HuH-7.5 (cell line): Measurements from ENCODE around the gene VAMP1.
"Not testable (repeated sequence)": the region's sequence is repeated elsewhere in the genome, so short reads cannot be mapped to it uniquely, and the experiment has no call there.

Experiments used
- DNase-seq: peaks from one replicate; pipeline ENCODE4 v3.0.0; 2011; ENCODE audit warnings: low spot score

Gene VAMP1

DNA sequence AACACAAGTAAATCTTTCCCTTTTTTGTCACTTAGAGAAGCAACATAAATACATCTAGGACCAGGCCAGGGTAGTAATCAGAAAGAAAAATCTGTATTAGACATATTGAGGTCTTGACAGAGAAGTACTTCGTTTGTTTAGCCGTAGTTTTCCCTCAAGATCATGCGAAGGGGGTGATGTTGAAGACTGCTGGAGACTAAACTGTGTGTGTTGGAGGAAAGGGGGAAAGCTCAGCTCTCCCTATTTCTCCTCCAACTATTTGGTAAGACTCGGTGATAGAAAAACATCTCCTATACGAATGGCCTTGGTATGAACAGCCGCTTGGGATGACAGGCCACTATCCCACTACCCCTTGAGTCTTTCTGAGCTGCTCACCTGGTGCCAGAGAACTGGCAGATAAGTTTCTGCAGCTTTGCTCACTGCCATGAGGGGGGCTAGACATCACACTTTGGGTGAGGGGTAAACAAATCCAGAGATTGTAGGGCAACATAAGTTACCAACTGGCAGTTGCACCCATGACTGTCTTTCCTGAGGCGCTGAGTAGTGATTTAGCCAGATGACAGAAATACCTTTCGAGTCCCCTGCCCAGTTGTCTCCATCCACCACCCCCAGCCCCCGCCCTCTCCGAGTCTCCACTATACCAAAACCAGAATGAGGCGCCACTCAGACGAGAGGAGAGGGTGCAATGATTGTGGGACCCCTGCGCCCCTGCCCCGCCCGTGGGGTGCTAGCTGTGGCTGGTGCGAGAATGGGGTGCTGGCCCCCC, 685 bp downstream of the VAMP1 start:
- DNase-seq, result no peak

DNA sequence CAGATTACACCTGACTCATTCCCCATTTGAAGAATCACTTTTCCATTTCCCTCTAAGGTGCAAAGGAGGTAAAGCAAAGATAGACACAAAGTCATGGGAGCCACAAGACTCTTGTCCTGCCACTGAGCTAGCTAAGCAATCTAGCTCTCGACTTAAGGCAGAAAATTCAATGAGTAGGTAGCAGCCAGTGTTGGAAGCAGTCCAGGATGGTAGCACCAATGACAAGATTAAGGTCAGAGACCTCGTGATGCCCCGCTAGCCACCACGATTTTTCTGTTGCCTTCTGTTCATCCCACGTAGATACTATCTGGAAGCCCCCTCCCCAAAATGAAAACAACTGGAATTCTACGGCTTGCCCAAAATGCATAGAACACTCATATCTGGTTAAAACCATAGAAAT, 1.4 kb downstream of the VAMP1 start:
- DNase-seq, result no peak

DNA sequence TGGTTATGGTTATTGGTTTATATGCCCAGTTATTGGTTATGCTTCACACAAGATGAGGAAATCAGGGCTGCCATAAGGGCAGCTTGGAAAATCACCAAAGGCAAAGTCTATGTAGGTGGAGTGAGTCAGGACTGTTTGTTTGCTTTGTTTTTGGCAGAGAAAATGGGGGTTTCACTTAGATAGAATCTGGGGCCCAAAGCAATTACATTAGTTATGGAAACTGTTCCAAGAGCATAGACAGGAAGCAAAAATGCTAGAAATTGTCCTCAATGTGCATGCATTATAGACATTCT, 2.2 kb downstream of the VAMP1 start:
- no peak for DNase-seq

DNA sequence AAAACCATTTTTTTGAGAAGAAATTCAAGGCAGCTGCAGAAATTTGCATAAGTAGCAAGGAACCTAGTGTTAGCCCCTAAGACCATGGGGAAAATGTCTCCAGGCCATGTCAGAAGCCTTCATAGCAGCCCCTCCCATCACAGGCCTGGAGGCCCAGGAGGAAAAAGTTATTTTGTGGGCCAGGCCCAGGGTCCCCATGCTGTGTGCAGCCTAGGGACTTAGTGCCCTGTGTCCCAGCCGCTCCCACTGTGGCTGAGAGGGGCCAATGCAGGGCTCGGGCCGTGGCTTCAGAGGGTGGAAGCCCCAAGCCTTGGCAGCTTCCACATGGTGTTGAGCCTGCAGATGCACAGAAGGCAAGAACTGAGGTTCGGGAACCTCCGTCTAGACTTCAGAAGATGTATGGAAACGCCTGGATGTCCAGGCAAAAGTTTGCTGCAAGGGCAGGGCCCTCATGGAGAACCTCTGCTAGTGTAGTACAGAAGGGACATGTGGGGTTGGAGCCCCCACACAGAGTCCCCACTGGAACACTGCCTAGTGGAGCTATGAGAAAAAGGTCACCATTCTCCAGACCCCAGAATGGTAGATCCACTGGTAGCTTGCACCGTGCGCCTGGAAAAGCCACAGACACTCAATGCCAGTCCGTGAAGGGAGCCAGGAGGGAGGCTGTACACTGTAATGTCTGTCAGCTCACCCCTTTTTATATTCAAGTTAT, 2.8 kb downstream of the VAMP1 start:
- not testable (repeated sequence) for DNase-seq

DNA sequence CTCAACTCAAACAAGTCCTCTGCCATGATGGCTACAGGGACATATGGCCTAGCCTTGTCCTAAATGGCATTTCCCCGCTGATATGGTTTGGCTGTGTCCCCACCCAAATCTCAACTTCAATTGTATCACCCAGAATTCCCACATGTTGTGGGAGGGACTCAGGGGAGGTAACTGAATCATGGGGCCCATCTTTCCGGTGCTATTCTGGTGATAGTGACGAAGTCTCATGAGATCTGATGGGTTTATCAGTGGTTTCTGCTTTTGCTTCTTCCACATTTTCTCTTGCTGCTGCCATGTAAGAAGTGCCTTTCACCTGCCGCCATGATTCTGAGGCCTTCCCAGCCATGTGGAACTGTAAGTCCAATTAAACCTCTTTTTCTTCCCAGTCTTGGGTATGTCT, 3.7 kb downstream of the VAMP1 start:
- not testable (repeated sequence) for DNase-seq

DNA sequence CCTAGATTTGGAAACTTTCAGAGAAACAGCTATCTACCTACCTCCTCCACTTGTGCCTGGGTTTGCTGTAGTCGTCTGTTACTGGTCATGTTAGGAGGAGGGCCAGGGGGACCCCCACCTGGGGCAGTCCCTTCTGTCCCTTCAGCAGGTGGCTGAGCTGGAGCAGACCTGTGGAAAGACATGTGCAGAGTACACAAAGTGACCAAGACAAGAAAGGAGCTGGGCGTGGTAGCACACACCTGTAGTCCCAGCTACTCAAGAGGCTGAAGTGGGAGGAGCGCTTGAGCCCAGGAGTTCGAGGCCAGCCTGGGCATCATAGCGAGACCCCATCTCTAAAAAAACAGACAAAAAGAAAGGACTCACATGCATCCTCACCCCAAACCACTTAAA, 4.3 kb downstream of the VAMP1 start:
- no peak for DNase-seq

DNA sequence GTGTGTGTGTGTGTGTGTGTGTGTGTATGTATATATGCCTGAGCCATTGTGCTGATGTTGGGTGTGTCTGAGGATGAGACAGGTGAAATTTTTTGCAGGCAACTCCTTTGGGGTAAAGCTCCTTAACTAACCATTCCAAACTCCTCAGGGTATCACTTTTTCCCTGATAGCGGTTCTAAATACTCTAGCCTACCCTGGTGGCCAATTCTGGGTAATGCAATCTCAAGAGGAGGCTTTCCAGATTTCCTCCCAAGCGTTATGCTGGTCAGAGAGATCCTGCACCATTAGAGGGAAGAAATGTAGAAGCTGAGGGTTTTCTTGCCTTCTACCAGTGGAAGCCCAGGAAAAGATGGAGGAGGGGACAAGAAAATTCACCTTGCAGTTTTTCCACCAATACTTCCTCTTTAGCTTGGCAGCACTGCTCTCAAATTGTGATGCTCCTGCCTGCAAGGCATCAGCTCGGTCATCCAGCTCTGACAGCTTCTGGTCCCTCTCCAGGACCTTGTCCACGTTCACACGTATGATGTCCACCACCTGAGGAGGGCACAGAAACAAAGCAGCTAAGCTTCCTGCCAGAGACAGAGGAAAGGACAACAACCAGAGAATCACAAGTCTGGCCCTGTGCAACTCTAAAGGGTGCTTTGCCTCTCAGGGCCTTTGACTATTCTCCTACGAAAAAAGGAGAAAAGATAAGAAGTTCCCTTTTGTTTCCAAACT, 4.9 kb downstream of the VAMP1 start:
- peak; percentile 78 for DNase-seq

DNA sequence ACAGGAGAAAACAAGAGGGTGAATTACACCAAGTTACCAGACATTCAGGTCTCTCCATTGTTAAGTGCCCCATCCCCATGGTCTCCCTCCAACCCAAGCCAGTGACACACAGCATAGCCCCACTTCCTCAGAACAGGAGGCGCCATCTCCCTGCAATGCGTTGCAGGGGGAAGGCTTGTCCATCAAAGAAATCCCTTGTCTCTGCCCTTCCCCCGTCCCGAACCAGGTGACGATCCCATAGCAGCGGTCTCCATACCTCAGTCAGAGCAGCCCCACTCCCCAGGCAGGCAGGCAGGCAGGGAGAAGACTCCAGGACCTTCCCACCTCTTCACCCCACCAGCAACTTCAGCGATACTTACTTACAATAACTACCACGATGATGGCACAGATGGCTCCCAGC, 5.9 kb downstream of the VAMP1 start:
- DNase-seq, result no peak

DNA sequence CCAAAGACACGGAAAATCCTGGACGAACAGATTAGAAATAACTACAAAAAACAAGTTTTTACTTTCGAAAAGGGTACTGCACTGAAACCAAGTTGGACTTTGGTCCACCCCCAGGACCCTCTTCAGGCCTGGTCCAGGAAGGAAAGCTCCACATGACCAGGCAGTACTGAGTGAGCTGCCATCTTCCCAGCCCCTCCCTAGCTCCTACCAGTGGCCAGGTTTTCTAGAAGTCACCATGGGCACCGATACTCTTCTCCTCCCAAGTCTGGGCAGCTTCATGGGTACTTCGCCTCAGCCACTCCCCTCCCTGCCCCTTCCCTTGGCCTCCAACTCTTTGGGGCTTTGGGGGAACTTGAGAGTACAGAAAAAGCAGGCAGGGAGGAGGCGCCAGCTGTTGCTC, 6.6 kb downstream of the VAMP1 start:
- no peak for DNase-seq

DNA sequence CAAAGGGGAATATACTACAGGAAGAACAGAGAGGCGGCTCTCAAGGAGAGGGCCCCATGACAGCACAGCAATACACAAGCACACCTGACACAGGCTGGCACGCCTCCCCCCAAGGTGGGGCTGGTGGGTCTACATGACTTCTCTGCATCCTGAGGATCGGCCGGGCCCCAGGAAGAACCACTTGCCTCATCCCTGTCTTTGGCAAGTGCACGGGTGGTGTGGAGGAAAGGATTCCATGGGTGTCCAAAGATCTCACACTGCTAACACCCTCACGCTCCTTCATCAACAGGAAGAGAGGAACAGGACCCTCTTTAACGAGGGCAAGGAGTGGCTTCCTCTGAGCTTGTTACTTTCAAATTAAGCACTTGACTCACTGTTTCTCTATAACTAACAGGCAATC, 7.3 kb downstream of the VAMP1 start:
- no peak for DNase-seq

DNA sequence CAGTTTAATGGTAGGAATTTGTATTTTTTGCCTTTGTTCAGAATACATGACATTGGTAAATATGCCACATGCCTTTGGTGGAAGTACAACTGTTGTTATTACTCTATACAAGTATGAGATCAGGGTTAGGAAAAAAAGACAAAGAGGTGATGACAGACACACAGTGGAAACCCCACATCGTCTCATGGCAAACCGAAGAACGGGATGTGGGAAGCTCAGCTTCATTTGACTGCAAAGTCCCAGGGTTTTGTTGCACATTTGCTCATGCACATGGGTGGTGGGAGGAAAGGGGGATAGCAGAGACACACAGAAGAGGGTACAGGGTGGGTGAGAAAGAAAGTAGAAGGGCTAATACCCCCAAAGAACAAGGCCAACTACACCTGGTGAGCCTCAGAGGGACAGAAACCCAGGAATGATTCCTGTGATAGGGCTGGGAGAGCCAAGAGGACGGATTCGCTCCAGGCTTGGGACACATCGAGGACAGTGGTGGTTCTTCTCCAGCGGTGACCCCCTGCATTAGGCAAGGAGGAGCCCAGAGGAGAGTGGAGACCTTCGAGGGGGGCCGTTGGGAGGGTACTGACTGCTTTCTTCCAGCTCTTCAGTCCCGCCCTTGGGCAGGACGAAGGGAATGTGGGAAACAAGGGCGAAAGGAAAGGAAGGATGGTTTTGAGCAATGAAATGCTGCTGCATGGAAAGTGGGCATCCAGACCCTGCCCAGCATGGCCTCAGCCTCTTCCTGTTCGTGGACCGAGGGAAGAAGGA, 8.1 kb downstream of the VAMP1 start:
- DNase-seq, result no peak

DNA sequence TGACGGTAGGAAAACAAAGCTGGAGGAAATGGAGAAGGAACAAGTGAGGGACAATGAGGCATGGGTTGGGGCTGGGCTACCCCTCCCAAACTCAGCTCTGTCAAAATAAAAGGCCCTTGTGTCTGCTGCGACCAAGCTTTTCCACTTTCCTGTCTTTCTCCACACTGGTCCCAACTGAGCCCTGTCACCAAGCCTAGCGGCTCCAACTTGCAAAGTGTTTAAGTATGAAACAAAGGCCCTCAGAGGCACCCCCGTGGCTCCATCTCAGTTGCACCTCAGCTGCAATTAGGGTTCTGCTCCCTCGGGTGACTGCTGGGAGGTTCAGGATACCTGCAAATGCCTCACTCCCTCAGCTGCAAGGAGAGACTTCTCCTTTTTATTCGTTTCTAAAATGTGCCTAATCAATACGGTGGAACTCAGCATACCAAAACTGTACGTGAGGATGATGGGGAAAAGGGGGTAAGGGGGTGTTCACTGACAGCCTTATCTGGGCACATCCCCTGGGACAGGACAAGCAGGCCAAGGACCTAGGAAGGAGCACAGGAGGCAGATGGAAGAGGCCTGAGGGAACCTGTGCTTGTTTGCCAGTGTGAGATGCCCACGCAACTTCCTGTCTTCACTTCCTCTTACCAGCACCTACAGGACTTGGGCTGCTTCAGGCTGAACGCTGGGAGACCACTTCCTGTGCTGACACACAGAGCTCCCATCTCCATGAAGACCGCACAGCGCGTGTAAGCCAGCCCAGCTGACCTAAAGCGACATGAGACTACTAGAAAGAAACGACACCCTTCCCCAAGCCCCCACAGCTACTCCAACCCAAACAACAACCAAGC, 8.9 kb downstream of the VAMP1 start:
- DNase-seq, result no peak

DNA sequence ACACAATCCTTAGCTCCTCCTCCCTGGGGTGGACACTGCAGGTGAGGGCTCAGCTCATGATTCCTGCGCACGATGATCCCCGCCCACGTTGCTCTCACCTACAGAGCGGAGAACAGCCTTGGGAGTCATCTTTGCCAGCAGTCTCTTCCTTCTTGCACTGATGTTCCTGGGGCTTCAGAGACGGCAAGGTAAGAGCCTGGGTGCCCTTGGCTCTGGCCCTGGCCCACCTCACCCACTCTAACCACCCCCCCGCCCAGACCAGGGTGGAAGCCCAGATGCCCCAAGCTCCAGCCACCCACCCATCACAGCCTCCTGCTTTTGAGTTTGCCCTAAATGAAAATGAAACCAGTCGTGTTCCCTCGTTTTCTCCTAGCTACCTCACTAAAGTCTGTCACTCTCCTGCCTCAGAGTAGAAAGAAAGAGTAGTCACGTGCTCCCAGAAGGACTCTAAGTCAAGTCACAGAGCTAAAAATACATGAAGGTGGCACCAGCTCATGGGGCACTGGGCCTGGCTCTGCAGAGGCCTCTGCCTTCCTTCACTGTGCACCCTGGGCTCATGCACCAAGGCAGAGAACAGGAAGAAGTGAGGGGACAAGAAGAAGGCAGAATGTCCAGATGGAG, 9.6 kb downstream of the VAMP1 start:
- no peak for DNase-seq

DNA sequence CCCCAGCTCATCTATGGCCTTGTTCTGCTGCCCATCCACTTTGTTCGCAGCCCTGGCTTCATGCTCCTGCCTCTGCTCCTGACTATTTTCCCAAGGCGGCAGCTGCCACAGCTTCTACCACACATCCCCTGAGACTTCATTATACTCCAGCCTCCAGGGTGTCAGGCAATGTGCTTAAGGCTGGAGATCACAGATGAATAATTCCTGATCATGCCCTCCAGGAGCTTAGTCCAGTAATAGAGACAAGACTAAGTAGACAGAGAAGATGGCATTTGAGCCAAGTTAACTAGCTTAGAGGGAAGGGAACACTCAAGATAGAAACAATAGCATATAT, 11.5 kb downstream of the VAMP1 start:
- DNase-seq, result no peak

DNA sequence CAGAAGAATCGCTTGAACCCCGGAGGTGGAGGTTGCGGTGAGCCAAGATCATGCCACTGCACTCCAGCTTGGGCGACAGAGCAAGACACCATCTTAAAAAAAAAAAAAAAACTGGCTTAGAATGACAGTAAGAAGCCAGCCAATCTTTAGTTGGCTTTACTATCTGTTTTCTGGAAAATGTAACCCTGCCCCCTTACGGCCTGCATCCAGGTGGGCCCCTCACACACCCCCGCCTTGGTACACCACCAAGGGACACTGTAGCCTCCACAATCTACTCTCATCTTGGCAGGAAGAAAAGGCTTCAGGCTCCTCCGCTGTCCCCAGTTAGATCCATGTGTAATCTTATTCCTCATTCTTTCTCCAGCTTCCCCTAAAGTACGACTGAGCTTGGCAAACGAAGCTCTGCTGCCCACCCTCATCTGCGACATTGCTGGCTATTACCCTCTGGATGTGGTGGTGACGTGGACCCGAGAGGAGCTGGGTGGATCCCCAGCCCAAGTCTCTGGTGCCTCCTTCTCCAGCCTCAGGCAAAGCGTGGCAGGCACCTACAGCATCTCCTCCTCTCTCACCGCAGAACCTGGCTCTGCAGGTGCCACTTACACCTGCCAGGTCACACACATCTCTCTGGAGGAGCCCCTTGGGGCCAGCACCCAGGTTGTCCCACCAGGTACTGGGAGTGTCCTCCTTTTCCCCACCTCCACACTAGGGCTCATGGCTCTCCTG, 12.0 kb downstream of the VAMP1 start:
- DNase-seq, result no peak

DNA sequence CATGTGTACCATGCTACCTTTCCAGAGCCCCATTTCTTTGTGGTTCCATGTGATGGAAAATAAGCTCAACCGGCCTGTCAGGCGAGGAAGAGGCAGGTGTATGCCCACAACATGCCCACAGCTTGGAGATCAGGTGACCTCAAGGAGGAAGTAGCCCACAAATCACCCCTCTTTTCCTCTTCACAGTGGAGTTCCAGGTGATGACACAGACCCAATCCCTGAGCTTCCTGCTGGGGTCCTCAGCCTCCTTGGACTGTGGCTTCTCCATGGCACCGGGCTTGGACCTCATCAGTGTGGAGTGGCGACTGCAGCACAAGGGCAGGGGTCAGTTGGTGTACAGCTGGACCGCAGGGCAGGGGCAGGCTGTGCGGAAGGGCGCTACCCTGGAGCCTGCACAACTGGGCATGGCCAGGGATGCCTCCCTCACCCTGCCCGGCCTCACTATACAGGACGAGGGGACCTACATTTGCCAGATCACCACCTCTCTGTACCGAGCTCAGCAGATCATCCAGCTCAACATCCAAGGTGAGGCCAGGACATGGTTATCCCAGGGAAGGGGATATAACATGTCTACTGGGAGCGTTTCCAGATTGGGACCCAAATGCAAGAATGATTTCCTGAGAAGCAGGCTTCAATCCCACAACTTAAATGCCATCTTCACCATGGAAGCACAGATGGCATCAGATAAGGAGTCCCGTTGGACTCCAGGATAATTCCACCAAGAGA, 13.1 kb downstream of the VAMP1 start:
- no peak for DNase-seq

DNA sequence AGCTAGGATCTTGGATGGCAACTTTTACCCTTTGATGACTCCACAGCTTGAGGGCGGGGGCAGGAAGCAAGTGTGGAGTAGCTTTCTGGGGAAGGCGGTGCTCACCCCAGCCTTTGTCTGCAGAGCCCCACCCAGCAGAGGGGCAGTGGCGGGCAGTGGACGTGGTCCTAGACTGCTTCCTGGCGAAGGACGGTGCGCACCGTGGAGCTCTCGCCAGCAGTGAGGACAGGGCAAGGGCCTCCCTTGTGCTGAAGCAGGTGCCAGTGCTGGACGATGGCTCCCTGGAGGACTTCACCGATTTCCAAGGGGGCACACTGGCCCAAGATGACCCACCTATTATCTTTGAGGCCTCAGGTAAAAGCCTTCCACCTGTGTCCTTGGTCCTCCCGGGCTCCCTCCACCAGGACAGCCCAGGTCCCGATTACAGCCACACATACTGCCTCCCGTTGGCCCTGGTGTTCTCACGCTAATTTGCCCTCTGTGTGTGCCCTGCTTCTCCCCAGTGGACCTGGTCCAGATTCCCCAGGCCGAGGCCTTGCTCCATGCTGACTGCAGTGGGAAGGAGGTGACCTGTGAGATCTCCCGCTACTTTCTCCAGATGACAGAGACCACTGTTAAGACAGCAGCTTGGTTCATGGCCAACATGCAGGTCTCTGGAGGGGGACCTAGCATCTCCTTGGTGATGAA, 17.4 kb downstream of the VAMP1 start:
- DNase-seq, result no peak

DNA sequence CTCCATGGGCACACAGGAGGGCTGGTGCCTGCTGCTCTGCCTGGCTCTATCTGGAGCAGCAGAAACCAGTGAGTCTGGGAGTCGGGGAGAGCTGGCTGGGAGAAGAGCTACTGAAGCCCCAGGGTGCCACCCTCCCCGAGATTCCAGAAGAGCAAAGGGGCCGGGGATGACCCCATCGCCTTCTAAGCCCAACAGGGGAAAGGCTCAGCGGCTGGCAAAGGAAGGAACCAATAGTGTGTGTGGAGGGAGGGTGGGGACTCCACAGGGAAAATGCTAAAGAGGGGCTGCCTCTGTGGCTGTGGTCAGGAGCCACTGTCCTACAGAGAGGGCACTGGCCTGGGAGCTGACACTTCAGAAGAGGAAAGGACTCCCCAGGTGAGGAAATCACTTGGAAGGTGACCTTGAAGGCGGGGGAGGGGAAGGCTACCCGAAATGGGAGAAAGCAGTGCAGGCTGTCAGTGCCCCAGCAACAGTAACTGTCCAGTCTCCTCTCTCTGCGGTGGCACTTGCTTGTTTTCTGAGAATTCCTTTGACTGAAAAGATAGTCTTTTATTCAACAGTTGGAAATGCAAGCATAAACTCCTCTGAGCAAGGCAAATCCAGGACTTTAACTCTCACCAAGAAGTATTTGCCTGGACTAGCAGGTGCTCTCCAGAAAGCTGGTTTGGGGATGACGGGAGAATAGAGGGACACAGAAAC, 18.1 kb downstream of the VAMP1 start:
- DNase-seq, result no peak
